ENCODE measurements around the gene CD99L2. TPM values are rescaled to one million over a fixed set of nuclear protein-coding genes. Genes with fewer than 3 reads are reported as not detected.

The CD99L2 gene
- total and polyA plus RNA-seq, 2 donors (not counting 1 experiment from before 2014, with no cell fraction given): 40.6 to 55.5 TPM

DNA sequence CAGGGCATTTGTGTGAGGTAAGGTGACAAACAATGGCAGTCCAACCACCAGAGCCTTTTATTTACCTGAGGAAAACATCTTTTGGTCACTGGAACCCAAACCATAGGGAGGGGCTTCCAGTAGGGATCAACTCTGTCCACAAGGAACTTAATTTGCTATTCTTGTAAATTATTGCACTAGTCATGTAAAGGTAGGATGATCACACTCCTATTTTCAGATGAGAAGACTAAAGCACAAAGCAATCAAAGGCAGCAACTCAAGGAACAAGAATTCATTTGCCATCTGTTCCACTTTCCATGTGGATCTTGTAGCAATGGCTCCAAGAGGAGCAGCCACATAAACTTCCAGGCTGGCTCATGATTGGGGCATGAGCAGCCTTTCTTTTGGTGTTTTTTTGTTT lies 35.3 kb downstream of the CD99L2 start:
- TF ChIP-seq EZH2 (IDR thresholded peaks at IDR 0.05; ENCODE audit: low read length, missing control alignments): no peak
- TF ChIP-seq, protein P1, sequence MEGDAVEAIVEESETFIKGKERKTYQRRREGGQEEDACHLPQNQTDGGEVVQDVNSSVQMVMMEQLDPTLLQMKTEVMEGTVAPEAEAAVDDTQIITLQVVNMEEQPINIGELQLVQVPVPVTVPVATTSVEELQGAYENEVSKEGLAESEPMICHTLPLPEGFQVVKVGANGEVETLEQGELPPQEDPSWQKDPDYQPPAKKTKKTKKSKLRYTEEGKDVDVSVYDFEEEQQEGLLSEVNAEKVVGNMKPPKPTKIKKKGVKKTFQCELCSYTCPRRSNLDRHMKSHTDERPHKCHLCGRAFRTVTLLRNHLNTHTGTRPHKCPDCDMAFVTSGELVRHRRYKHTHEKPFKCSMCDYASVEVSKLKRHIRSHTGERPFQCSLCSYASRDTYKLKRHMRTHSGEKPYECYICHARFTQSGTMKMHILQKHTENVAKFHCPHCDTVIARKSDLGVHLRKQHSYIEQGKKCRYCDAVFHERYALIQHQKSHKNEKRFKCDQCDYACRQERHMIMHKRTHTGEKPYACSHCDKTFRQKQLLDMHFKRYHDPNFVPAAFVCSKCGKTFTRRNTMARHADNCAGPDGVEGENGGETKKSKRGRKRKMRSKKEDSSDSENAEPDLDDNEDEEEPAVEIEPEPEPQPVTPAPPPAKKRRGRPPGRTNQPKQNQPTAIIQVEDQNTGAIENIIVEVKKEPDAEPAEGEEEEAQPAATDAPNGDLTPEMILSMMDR (conservative IDR thresholded peaks at IDR 0.05 in 1 of 2, IDR thresholded peaks at IDR 0.05 in 1 of 2; ENCODE audit: low read depth in 1 of 2, low read length in 2 of 2): no peak
- H3K4me1 ChIP-seq (ENCODE audit: control insufficient read depth, extremely low read depth, insufficient read depth, low read length): no peaks in the 10 kb centered on the region
- H3K4me3 ChIP-seq (replicated peaks in 1 of 4; ENCODE audit: control extremely low read depth in 1 of 4, insufficient read depth in 1 of 4, low read depth in 3 of 4, low read length in 4 of 4): no peak overlapping the region
- no peak overlapping the region for H3K27ac ChIP-seq (ENCODE audit: insufficient read depth, low read length)
- no peaks in the 10 kb centered on the region for H3K79me2 ChIP-seq (ENCODE audit: control insufficient read depth, insufficient read depth, low read length)
- no peak for DNase-seq (ENCODE audit: low read depth in 2 of 2)
- no peaks in the 10 kb centered on the region for H4K20me1 ChIP-seq (ENCODE audit: control insufficient read depth, extremely low read depth, insufficient read depth, low read length)
- H2AFZ ChIP-seq (ENCODE audit: low read length): no peak overlapping the region
- H3K27me3 ChIP-seq (ENCODE audit: control insufficient read depth, insufficient read depth, low read length): no peaks in the 10 kb centered on the region
- H3K9me3 ChIP-seq (ENCODE audit: control insufficient read depth, insufficient read depth, low read depth, low read length): no peaks in the 10 kb centered on the region
- H3K9ac ChIP-seq (ENCODE audit: insufficient read depth, low read length): no peak overlapping the region
- H3K4me2 ChIP-seq (ENCODE audit: extremely low read depth, insufficient read depth, low read length): no peak overlapping the region
- no peaks in the 10 kb centered on the region for H3K36me3 ChIP-seq (ENCODE audit: control insufficient read depth, insufficient read depth, low read length)

DNA sequence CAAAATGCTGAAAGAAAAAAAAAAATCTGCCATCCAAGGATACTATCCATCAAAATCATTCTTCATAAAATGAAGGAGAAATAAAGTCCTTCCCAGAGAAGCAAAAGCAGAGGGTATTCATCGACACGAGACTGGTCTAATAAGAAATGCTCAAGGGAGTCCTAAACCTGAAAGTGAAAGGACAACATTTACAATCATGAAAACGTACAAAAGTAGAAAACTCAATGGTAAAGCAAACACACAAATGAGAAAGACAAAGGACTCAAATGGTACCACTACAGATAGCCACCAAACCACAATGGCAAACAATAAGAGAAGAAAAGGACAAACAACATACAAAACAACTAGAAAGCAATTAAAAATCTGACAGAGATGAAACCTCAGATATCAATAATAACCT lies 41.0 kb downstream of the CD99L2 start:
- no peak for DNase-seq (ENCODE audit: low read depth in 2 of 2)
- Histone ChIP-seq H3K27ac (ENCODE audit: insufficient read depth, low read length) (no peak overlapping the region), H3K4me3 (replicated peaks in 1 of 4; ENCODE audit: control extremely low read depth in 1 of 4, insufficient read depth in 1 of 4, low read depth in 3 of 4, low read length in 4 of 4) (no peak overlapping the region), H3K9me3 (ENCODE audit: control insufficient read depth, insufficient read depth, low read depth, low read length) (no peaks in the 10 kb centered on the region), H3K4me1 (ENCODE audit: control insufficient read depth, extremely low read depth, insufficient read depth, low read length) (no peaks in the 10 kb centered on the region), H3K27me3 (ENCODE audit: control insufficient read depth, insufficient read depth, low read length) (no peaks in the 10 kb centered on the region), H3K9ac (ENCODE audit: insufficient read depth, low read length) (no peak overlapping the region), H2AFZ (ENCODE audit: low read length) (no peak overlapping the region), H3K4me2 (ENCODE audit: extremely low read depth, insufficient read depth, low read length) (no peak overlapping the region), H3K36me3 (ENCODE audit: control insufficient read depth, insufficient read depth, low read length) (no peaks in the 10 kb centered on the region), H3K79me2 (ENCODE audit: control insufficient read depth, insufficient read depth, low read length) (no peaks in the 10 kb centered on the region), H4K20me1 (ENCODE audit: control insufficient read depth, extremely low read depth, insufficient read depth, low read length) (no peaks in the 10 kb centered on the region)
- TF ChIP-seq, protein P1 (conservative IDR thresholded peaks at IDR 0.05 in 1 of 2, IDR thresholded peaks at IDR 0.05 in 1 of 2; ENCODE audit: low read depth in 1 of 2, low read length in 2 of 2): no peak
- no peak for TF ChIP-seq EZH2 (IDR thresholded peaks at IDR 0.05; ENCODE audit: low read length, missing control alignments)

DNA sequence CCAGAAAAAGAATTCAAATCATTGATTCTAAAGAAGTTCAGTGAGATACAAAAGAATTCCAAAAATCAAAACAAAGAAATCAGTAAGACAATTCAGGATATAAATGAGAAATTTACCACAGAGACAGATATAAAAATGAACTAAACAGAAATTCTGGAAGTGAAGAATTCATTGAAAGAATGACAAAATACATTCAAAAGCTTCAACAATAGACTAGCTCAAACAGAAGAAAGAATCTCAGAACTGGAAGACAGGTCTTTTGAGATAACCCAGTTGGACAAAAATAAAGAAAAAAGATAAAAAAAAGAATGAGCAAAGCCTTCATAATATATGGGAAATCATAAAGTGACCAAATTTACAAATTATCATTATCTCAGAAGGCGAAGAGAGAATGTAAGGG lies 41.7 kb downstream of the CD99L2 start:
- Histone ChIP-seq H3K4me2 (ENCODE audit: extremely low read depth, insufficient read depth, low read length) (no peak overlapping the region), H3K27ac (ENCODE audit: insufficient read depth, low read length) (no peak overlapping the region), H3K9me3 (ENCODE audit: control insufficient read depth, insufficient read depth, low read depth, low read length) (no peaks in the 10 kb centered on the region), H3K36me3 (ENCODE audit: control insufficient read depth, insufficient read depth, low read length) (no peaks in the 10 kb centered on the region), H3K9ac (ENCODE audit: insufficient read depth, low read length) (no peak overlapping the region), H3K4me1 (ENCODE audit: control insufficient read depth, extremely low read depth, insufficient read depth, low read length) (no peaks in the 10 kb centered on the region), H4K20me1 (ENCODE audit: control insufficient read depth, extremely low read depth, insufficient read depth, low read length) (no peaks in the 10 kb centered on the region), H3K27me3 (ENCODE audit: control insufficient read depth, insufficient read depth, low read length) (no peaks in the 10 kb centered on the region), H3K4me3 (replicated peaks in 1 of 4; ENCODE audit: control extremely low read depth in 1 of 4, insufficient read depth in 1 of 4, low read depth in 3 of 4, low read length in 4 of 4) (no peak overlapping the region), H2AFZ (ENCODE audit: low read length) (no peak overlapping the region), H3K79me2 (ENCODE audit: control insufficient read depth, insufficient read depth, low read length) (no peaks in the 10 kb centered on the region)
- no peak for TF ChIP-seq EZH2 (IDR thresholded peaks at IDR 0.05; ENCODE audit: low read length, missing control alignments)
- TF ChIP-seq, protein P1 (conservative IDR thresholded peaks at IDR 0.05 in 1 of 2, IDR thresholded peaks at IDR 0.05 in 1 of 2; ENCODE audit: low read depth in 1 of 2, low read length in 2 of 2): no peak
- DNase-seq (ENCODE audit: low read depth in 2 of 2): no peak
